Muscle of back (tissue), 11 donors: ENCODE measurements around the gene HP1BP3. TPM values are rescaled to one million over a fixed set of nuclear protein-coding genes. Genes with fewer than 3 reads are reported as not detected.
A peak's percentile ranks its signal among the peaks of the same experiment; 100 is the strongest.

Experiments used
- DNase-seq, 3 donors: peaks; one replicate each; pipeline versions ENCODE4 v3.0.0 to v3.0.0-alpha.2; 2013
- polyA plus RNA-seq, 10 donors: library from polyadenylated mRNA; unstranded; fragments of 120-200 nt; gene quantifications; one replicate each; pipeline ENCODE4 v1.2.1, GENCODE V29; 2013; ENCODE audit not compliant: insufficient read length in 10 of 10

HP1BP3 gene
- polyA plus RNA-seq, 10 donors = 126 to 233 (median 172) TPM

- no peak for DNase-seq
Measured at GRCh38 chr1:20775700-20776099, 11.4 kb downstream of the HP1BP3 start.

- DNase-seq = no peak
Measured at GRCh38 chr1:20771780-20772179, 15.3 kb downstream of the HP1BP3 start.

- DNase-seq = no peak
Measured at GRCh38 chr1:20770314-20771087, 16.6 kb downstream of the HP1BP3 start.

- no peak for DNase-seq
Measured at GRCh38 chr1:20767271-20767670, 19.8 kb downstream of the HP1BP3 start.

- no peak for DNase-seq
Measured at GRCh38 chr1:20763417-20763816, 23.7 kb downstream of the HP1BP3 start.

GRCh38 chr1:20760322-20760721 lies 26.8 kb downstream of the HP1BP3 start:
- no peak for DNase-seq

- DNase-seq = no peak
Measured at GRCh38 chr1:20753589-20753988, 33.5 kb downstream of the HP1BP3 start.

- no peak for DNase-seq
Measured at GRCh38 chr1:20751462-20751990, 35.6 kb downstream of the HP1BP3 start.

- DNase-seq = no peak
Measured at GRCh38 chr1:20742671-20743070, 44.4 kb downstream of the HP1BP3 start.

- DNase-seq = no peak
Measured at GRCh38 chr1:20740781-20741180, 46.3 kb downstream of the HP1BP3 start.

GRCh38 chr1:20739225-20739624 lies 47.9 kb downstream of the HP1BP3 start:
- DNase-seq = peak in 1 of 3 donors; percentile 28

- DNase-seq = no peak
Measured at GRCh38 chr1:20735581-20736111, 51.5 kb downstream of the HP1BP3 start.

GRCh38 chr1:20733360-20733975 lies 53.6 kb downstream of the HP1BP3 start:
- no peak for DNase-seq

- DNase-seq = peak; percentile 47 to 91 (median 81)
Measured at GRCh38 chr1:20732588-20733359, 54.3 kb downstream of the HP1BP3 start, which contains the start of gene SH2D5. Gene SH2D5 (minus strand): TSS chr1:20732703. CDS start chr1:20728044, 4,659 bp downstream.

GRCh38 chr1:20732071-20732587 lies 55.0 kb downstream of the HP1BP3 start:
- DNase-seq = peak; percentile 36 to 68 (median 44)

GRCh38 chr1:20731057-20731991 lies 55.8 kb downstream of the HP1BP3 start:
- no peak for DNase-seq

- no peak for DNase-seq
Measured at GRCh38 chr1:20730690-20731056, 56.4 kb downstream of the HP1BP3 start.

GRCh38 chr1:20729990-20730689 lies 57.0 kb downstream of the HP1BP3 start:
- DNase-seq = no peak

GRCh38 chr1:20729155-20729931 lies 57.8 kb downstream of the HP1BP3 start:
- no peak for DNase-seq
